ENCODE results near the gene CARD19.

- no peak for TF ChIP-seq CTCF (IDR thresholded peaks at IDR 0.05)
- no peak for TF ChIP-seq POLR2A (IDR thresholded peaks at IDR 0.05)
These were observed 19.3 kb upstream of the CARD19 start for GRCh38 chr9:93076792-93077128.
